ENCODE results near the gene SCGB1C2. TPM values are rescaled to one million over a fixed set of nuclear protein-coding genes. Genes with fewer than 3 reads are reported as not detected.
"Not testable (repeated sequence)": the region's sequence is repeated elsewhere in the genome, so short reads cannot be mapped to it uniquely, and the experiment has no call there.

SCGB1C2 gene
- total RNA-seq, 1 donor from 2014 or later: not detected

DNA sequence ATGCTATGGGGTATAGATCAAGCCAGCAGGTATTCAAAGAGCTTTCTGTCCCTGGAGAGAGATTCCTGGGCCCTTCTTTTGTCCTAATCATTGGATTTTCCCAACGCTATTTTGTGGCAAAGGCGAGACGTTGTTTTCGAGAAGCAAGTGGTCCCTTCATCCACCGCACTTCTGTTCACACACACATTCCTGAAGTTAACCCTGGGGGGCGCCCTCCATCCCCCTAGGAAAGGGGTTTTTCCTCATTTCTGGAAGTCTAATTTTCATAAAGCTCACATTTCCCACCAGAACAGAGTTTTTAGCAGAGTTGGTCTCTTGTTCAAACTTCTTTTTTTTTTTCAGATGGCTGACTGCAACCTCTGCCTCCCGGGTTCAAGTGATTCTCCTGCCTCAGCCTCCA, 11.9 kb downstream of the SCGB1C2 start:
- no peak for DNase-seq

DNA sequence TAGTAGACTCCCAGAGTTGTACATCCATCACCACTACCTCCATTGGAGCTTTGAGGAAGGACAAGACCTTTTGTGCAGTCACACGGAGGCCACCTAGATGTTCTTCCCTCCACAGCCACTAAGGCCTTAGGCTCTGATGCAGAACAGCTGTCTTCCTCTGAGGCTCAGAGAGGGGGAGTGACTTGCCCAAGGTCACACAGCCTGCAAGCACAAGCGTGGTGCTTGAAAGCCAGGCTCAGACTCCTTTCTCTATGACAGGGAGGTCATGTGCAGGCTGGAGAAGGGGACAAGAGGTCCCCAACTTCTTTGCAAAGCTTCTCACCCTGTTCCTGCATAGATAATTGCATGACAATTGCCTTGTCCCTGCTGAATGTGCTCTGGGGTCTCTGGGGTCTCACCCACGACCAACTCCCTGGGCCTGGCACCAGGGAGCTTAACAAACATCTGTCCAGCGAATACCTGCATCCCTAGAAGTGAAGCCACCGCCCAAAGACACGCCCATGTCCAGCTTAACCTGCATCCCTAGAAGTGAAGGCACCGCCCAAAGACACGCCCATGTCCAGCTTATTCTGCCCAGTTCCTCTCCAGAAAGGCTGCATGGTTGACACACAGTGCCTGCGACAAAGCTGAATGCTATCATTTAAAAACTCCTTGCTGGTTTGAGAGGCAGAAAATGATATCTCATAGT, 12.7 kb downstream of the SCGB1C2 start:
- DNase-seq: no peak

DNA sequence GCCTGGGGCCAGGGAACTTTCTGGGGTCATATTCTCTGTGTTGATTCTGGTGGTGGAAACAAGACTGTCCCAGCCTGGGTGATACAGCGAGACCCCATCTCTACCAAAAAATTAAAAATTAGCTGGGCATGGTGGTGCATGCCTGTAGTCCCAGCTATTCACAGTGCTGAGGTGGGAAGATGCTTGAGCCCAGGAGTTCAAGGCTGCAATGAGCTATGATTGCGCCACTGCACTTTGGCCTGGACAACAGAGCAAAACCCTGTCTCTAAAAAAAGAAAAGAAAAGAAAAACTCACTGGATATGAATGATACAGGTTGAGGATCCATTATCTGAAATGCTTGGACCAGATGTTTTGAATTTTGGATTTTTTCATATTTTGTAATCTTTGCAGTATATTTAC, 13.6 kb downstream of the SCGB1C2 start:
- DNase-seq: no peak

DNA sequence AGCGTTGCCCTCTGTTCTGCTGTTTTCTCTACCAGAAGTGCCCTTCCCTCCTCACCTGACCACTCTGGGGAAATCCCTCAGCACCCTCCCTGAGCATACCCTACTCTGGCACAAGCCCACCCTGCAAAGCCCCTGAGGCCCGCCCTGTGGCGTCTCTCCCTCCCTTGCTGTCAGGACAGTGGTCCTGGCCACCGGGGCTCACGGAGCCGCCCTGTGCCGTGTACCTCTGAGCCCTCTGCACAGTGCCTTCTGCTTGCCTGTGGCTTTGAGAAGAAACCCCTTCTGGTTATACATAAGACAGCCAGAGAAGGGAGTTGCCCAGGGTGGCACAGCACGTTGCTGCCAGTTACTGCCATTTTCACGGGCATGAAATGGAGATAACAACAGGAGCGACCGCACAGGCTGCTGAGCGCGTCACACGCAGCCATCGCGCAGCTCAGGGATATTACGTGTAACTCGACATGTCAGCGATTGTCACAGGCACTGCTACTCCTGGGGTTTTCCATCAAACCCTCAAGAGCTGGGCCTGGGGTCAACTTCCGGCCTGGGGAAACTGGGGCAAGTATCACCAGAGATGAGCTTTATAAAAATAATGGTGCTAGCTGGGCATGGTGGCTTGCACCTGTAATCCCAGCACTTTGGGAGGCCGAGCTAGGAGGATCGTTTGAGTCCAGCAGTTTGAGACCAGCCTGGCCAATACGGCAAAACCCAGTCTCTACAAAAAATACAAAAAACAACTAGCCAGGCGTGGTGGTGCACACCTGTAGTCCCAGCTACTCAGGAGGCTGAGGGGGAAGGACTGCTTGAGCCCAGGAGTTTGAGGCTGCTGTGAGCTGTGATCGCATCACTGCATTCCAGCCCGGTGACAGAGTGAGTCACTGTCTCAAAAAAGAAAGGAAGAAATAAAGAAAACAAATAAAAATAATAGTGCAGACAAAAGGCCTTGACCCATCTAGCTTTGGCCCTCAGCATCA, 14.8 kb downstream of the SCGB1C2 start:
- DNase-seq: no peak

DNA sequence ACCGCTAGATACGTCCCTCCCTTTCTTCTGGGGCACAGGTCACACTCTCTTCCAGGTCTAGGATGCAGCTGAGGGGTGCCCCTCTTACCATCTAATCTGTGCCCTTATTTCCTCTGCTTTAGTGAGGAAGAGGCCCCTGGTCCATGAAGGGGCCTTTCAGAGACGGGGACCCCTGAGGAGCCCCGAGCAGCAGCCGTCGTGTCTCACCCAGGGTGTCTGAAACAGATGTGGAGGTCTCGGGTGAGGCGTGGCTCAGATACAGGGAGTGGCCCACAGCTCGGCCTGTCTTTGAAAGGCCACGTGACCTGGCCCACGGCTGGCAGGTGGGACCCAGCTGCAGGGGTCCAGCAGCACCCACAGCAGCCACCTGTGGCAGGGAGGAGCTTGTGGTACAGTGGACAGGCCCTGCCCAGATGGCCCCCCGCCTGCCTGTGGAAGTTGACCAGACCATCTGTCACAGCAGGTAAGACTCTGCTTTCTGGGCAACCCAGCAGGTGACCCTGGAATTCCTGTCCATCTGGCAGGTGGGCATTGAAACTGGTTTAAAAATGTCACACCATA, 15.6 kb downstream of the SCGB1C2 start:
- DNase-seq: no peak

DNA sequence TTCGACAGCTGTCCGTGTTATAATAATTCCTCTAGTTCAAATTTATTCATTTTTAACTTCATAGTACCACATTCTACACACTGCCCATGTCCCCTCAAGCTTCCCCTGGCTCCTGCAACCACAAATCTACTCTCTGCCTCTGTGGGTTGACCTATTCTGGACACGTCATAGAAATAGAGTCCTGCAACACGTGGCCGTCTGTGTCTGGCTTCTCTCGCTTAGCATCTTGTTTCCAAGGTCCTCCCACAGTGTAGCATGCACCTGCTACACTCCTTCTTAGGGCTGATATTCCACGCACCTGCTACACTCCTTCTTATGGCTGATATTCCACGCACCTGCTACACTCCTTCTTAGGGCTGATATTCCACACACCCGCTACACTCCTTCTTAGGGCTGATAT, 16.5 kb downstream of the SCGB1C2 start:
- DNase-seq: no peak

DNA sequence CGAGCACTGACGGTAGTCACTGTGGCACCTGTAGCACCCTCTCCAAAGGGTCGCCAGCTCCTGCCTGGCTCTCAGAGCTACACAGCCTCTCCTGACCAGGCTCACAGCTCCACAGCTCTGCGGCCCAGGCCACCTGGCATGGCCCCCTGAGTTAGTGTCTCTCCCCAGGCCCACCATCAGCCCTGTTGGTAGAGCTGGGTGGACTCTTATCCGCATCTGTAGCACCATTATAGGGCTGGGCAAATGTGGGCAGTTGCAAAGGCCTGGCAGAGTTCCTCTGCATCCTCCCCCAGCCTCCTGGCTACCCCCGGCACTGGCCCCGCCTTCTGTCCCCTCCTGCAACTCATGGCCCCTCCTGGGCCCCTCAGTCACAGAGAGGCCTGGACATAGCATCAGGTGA, 18.2 kb downstream of the SCGB1C2 start:
- no peak for DNase-seq

DNA sequence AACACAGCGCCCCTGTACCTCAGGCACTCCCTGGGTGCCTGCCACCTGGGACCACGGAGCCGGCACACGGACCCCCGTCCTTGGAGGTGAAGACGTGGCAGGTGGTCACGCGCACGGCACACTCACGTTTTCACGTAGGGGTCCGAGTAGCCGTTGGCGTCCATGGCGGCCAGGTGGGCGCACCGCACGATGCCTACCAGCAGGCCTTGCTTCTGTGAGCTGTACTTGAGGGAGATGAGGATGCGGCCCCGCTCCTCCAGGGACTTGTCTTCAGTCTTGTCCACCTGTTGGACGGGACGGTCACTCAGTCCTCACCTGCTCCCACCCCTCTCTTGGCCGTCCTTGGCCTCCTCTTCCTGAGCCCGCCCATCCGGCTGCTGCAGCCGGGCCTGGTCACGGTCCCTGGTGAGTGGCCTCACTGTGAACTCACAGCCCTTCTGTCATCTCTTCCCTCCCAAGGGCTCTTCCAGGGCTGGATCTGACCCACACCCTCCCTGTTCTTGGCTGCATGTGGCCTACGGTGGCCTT, 18.8 kb downstream of the SCGB1C2 start:
- DNase-seq: no peak

DNA sequence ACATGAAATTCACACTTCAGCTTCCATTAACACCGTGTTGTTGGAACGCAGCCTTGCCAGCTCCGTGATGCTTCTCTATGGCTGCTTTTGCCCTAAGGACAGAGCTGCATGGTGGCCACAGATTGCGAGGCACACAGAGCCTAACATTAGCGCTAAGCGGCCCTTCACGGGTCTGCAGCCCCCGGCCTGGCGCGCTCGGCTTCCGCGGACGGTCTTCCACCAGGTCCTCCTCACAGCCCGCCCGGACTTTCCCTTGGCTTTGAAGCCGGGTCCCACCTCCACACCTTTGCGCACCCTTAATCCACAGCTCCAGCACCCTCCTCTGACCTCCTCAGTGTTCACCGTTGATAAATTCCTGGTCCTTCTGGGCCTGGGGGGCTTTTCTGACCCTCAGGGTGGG, 19.6 kb downstream of the SCGB1C2 start:
- no peak for DNase-seq

DNA sequence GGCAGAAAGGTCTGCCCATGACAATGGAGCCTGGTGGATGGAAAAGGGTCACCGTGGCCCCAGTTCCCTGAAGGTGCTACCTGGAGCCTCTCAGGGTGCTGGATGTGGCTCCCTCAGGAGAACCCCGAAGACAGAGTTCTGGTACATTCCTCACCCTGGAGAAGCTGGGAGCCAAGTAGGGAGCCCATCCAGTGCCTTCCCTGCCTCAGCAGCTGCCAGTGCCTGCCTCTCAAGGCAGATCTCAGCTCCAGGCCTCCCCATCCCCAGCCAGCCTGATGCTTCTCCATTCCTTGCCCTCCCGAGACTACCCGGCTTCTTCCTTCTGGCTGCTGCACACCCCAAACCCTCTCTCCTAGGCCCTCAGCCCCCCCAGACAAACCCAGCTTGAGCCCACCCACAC, 20.5 kb downstream of the SCGB1C2 start:
- DNase-seq: no peak

DNA sequence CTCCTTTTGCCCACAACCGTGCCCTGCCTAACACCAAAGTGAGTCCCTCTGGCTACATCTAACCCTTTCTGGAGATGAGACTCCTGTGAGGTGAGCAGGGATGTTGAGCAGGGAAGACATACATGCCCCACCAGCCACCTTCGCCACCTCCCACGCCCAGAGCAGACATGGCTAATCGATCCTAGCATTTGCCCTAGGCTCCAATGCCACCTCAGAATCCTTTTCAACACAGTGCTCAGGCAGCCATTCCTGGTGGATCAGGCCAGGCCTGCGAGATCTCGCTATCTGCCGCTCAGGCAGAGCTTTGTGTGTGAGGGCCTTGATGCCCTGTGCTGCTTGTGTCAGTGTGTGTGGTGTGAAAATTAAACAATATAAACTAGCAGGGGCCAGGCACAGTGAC, 21.0 kb downstream of the SCGB1C2 start:
- no peak for DNase-seq

DNA sequence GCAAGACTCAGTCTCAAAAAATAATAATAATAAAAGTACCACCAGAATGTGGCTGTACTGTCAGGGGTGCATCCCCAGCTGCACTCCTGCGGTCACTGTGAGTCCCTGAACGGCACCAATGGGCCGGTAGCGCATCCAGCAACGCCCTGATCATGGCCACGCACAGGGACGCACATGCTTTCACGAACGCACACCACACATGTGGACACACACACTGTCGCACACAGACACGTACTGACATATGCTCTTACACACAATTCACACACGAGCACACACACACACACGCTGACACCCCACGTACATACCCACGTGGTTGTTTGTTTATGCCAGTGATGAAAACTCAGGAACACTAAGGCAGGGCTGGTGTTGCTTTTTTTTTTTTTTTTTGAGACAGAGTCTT, 22.2 kb downstream of the SCGB1C2 start:
- DNase-seq: no peak

DNA sequence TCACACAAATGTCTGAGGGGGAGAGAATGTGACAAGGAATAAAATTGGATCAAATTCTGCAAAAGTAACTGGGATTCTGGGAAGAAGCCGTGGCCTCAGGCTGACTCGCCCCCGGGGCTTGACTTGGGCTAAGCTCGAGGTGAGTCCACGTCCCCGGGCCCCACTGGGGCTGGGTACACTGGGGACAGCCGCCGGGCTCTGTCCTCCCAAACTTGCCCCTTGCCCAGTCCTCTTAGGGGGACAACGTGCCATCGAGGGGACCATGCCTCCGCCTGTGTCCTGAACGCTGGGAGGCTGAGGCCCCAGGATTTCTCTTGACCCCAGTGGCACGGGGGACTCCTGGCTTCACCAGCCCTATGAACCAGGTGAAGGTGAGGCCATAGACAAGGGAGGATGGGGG, 23.0 kb downstream of the SCGB1C2 start:
- no peak for DNase-seq

DNA sequence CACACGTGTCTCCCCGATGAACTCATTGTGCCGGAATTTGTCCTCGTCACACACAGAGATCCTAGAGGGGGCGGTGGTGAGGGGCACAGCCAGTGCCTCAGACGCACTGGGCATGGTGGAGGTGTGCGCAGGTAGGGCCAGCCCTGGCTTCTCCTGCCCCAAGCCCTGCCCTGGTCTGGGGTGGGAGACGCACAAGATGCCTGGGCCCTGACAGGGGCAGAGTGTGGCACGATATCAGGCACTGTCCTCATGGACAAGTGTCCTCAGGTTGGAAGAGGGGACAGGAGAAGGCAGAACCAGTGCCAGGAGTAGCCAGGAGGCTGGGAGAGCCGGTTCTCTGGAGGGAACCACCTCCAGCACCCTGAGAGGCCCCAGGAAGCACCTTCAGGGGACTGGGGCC, 24.1 kb downstream of the SCGB1C2 start:
- no peak for DNase-seq

DNA sequence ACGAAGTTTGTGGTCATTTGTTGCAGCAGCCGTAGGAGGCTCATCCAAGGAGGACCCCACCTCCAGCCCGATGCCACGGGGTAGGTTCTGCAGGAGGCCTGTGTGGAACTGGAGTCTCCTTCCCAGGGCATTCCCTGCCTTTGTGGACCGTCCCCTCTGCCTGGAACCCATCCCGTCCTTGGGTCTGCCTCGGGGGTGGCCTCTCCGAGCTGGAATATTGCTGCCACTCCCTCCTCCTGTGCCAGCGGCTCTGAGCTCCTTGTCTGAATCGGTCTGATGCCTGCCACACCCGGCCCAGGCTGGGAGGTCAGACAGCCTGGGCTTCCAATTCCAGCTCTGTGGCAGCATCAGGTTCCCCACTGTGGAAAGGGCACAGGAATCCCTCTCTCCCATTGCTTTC, 25.3 kb downstream of the SCGB1C2 start:
- DNase-seq: no peak

DNA sequence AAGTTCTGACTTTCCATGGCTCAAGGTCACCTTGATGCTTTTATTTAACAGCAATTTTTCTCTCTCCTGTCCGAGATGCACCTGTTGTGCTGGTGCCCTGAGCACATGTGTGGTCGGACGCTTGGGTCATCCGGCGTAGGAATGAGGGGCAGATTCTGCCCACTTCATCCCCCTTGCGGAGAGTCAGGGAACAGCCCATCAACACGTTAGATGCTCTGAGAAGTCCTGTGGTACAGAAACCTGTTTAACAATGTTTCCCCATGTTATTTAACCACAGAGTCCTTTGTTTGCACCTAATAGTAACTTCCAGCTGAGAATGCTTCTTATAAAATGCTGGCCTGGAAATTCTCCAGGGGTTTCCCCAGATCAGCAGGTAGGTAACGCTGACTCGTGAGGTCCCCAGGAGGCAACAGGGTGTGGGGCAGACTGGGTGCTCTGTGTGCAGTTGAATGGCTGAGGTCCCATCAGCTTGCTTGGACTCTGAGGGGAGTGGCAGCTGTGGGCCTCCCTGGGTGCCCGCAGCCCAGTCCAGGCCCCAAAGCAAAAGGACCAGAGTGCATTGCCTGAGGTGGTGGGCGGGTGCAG, 26.2 kb downstream of the SCGB1C2 start:
- DNase-seq: no peak

DNA sequence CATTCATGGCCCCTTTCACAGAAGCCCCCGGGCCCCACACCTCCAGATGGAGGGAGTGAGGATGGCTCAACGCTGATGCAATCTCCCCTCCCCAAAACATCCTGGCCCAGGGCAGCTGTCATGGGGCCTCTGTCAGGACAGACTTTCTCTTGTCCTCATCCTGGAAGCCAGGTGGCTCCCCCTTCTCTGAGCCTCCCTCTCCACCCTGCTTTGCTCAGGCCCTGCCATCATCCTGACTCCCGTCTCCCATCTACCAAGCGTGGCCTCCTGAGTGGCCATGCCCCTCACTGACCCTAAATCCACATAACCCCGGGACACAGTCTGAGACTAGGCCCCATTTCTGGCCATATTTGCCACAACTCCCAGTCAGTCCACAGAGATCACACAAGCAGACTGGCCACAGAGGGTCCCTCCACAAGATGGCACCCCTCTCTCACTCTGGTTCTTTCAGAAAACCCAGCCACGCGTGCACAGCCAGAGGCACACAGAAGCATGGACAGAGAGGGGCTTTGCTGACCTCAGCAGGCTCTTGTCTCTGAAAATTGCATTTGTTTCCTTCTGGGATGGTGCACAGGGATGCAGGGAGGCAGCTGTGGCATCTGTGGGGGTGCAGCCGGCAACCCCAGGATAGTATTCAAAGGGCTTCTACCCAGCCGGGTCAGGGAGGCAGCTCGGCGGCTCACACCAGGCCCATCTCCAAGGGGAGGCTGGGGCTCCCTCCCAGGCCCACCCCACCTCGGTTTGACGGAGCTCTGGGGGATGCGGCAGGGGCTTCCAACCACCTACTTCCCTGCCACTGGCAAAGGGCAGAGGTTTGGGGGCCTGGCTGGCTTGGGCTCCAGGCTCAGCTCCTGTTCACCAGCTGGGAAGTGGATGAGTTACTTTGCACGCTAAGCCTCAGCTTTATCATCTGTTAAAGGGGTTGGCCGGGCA, 27.2 kb downstream of the SCGB1C2 start:
- peak; percentile 84 for DNase-seq

DNA sequence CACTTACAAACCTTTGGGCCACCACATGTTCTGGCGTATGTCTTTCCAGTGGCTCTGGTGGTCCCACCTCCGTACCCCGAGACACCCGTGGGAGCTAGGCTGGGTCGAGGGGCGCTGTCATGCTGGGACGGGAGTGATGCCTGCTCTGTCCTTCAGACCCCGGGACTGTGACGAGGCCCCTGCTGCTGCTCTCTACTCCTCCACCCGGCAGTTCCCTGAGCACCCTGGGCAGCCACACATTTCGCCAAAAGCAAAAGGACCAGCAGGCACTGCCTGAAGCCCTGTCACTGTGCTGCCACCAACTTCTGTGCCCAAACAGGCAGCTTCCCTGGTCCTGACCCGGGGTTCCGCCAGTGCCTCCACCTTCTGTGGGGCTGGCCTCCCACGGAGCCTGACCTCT, 28.6 kb downstream of the SCGB1C2 start:
- DNase-seq: no peak

DNA sequence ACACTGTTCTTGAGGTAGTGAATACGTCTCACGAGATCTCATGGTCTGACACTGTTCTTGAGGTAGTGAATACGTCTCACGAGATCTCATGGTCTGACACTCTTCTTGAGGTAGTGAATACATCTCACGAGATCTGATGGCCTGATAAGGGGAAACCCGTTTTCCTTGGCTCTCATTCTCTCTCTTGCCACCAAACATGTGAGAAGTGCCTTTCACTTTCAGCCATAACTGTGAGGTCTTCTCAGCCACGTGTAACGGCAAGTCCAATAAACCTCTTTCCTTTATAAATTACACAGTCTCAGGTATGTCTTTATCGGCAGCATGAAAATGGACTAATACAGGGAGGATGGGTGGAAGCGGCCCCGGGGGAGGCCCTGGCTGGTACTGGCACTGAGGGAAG, 31.2 kb downstream of the SCGB1C2 start:
- DNase-seq: not testable (repeated sequence)

DNA sequence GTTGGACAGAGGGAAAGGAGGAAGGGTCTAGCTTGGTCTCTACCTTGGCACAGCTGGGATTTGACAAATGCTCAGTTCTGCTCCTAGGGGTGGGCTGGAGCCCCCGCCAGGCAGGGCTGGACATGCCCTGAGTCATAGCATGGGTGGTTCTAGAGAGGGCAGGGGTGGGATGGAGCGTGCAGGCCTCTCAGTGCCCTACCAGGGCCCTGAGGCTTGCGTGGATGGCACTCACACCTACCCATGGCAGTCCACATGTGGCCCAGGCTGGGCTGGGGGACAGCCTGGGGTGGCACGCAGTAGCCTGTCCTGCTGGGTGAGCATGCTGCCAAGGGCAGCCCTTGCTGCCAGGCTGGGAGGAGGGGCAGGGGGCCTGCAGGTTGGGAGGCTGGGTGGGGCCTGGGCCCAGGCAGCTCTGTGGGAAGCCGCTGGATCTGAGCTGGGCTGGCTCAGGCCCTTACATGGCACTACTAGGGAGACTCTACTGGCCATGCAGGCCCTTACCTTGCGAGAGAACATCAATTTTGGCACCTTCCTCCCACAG, 32.8 kb downstream of the SCGB1C2 start:
- no peak for DNase-seq

DNA sequence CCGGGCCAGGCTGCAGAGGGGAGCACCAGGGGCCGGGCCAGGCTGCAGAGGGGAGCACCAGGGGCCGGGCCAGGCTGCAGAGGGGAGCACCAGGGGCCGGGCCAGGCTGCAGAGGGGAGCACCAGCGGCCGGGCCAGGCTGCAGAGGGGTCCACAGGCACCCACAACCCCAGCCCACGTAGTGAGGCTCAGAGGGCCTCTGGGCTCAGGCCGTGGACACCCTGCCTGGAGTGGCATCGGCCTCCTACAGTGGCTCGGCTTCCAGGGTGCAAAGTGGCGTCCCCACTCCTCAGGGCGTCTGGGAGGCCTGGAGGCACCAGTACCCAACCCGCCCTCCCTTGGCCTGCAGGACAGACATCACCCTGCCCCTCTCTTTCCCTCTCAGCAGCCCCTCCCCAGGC, 34.5 kb downstream of the SCGB1C2 start:
- DNase-seq: no peak

DNA sequence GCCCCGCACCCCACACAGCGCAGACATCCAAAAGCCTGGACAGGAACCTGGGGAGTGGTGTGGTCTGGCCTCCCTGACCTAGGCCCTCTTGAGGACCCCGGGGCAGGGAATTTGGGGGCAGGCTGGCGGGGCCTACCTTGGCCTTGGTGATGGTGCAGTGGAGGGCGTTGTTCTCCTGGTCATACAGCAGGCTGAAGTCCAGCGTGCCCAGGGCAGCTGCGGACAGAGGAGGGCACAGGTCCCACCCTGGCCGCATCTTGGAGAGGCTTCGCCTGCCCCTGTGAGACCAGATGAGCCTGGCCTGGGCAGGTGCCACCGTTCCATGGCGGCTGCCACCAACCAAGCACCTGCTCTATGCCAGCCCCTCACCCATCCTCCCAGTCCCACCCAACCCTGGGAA, 35.0 kb downstream of the SCGB1C2 start:
- no peak for DNase-seq
